NCI-H128 (cell line): ENCODE data around the gene ODAD3.
"Not testable (repeated sequence)": the region's sequence is repeated elsewhere in the genome, so short reads cannot be mapped to it uniquely, and the experiment has no call there.

ENCODE experiments used
- DNase-seq: peaks from one replicate; lab custom pipeline; 2025; ENCODE audit not compliant: unreplicated experiment; lab: John Stamatoyannopoulos, UW

The ODAD3 gene

GRCh38 chr19:11445141-11445540 is 10.2 kb upstream of the ODAD3 start:
- no peak for DNase-seq

DNA sequence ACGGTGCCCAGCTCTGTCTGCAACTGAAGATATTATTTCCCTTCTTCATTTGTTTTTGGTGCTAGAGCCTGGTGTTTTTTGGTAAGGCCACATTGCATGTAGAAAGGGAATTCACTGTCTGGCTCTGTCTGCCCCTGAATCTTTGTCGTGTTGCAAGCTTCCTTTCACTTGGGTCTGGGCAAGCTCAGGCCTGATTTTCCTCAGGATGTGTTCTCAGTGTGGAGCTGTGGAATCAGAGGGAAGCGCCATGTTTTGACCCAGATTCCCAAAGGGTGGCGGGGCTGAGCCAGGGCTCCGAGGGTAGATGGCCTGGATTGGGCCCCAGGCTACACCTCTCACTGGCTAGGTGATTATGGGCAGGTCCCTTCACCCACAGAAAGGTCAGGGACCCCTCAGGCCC is 9.1 kb upstream of the ODAD3 start:
- DNase-seq: no peak

DNA sequence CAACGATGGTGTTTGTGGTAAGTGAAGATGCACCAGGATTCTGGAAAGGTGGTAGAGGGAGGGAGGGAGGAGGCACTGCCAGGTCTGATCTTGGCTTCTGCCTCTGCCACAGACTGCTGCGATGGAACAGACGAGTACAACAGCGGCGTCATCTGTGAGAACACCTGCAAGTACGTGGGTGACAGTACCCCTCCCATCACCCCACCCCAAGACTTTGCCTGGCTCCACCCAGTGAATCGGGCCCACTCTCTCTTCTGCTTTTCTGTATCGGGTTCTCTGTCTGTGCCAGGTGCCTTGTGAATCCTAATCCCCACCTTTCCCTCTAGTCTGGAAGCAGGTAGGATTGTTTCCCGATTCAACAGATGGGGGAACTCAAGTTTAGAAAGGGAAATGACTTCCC is 3.0 kb upstream of the ODAD3 start:
- no peak for DNase-seq

GRCh38 chr19:11435833-11436313 is 952 bp upstream of the ODAD3 start:
- no peak for DNase-seq

DNA sequence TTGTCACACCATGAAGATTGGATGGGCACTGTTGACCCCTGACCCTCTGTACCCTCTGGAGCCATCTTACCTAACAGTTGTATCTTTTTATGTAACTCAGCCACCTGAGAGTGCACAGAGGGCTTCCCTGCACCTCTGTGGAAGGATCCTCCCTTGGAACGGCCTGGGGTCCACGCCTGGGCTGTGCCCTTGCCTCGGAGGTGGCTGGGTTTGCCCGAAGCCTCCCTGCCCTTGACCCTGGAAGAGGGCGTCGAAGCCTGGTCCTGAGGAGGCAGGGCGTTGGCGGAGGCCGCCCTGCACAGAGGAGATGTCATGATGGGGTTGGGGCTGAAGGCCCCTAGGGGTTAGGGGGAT is 241 bp downstream of the ODAD3 start:
- DNase-seq: no peak

DNA sequence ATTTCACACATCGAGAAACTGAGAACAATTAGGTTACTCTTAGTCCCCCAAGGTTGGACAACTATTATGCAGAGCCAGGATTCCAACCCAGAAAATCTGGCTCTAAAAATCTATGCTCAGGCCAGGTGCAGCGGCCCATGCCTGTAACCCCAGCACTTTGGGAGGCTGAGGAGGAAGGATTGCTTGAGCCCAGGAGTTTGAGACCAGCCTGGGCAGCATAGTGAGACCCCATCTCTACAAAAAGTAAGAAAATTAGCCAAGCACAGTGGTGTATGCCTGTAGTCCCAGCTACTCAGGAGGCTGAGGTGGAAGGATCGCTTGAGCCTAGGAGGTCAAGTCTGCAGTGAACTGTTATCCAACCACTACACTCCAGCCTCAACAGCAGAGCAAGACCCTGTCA is 1.4 kb downstream of the ODAD3 start:
- not testable (repeated sequence) for DNase-seq

DNA sequence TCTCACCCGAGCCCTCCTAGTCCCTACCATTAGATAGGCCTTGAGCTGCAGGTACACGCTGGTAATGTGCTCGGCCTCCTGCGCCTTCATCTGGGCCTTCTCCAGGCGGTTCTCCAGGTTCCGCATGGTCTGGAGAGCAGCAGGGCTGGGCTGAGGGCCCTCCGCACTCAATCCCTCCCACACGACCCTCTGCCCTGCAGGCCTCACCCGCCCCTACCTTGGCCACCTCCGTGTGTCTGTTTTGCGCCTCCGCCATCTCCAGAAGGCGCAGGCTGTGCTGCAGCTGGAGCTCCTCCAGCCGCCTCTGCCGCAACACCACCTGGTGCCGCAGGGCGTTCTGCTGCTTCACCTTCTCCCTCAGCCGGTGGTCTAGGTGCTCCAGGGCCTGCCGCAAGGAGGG is 8.3 kb downstream of the ODAD3 start:
- DNase-seq: no peak

- no peak for DNase-seq
Measured at GRCh38 chr19:11425719-11426457, 9.0 kb downstream of the ODAD3 start.

DNA sequence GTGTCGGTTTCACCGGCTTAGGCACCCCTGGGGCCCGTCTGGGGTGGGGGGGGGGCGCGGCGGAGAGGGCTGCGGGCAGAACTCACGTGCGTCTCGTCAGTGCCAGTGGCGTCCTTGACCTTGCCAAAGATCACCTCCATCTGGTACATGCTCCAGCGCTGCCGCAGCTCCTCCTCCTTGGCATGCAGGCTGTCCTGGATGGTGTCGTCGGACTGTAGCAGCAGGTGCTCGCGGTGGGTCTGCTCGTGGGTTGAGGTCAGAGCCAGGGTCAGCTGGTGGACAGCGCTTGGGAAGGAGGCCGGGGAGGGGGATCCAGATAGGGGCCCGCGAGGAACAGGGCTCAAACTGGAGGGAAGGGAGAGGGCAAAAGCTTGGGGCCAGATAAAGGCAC is 11.1 kb downstream of the ODAD3 start:
- DNase-seq: no peak

DNA sequence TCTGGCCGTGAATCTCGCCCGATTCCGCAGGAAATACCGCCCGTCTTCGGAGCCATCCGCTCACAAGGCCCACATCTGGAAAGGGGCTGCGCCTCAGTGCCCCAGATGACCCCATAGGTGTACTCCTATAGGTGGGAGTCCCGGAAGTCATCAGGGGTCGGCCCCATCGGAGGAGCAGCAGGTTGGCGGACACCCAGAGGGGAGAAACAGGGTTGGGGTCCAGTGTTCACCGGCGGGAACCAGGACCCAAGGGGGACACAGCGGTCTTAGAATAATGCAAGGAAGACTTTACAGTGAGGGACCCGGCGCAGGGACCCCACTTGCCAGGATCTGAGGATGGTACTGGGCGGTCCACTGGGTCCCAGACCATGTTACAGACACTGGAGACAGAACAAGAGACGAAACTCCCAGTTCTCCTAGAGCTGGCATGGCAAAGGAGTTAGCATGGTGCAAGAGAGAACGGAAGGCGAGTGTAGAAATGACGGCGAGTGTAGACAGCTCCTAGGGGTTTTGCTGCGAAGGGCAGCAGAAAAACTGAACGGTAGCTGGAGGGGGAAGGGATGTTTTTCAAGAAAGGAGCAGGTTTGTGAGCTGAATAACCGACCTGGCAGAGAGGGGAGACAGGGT is 11.6 kb downstream of the ODAD3 start:
- DNase-seq: no peak

DNA sequence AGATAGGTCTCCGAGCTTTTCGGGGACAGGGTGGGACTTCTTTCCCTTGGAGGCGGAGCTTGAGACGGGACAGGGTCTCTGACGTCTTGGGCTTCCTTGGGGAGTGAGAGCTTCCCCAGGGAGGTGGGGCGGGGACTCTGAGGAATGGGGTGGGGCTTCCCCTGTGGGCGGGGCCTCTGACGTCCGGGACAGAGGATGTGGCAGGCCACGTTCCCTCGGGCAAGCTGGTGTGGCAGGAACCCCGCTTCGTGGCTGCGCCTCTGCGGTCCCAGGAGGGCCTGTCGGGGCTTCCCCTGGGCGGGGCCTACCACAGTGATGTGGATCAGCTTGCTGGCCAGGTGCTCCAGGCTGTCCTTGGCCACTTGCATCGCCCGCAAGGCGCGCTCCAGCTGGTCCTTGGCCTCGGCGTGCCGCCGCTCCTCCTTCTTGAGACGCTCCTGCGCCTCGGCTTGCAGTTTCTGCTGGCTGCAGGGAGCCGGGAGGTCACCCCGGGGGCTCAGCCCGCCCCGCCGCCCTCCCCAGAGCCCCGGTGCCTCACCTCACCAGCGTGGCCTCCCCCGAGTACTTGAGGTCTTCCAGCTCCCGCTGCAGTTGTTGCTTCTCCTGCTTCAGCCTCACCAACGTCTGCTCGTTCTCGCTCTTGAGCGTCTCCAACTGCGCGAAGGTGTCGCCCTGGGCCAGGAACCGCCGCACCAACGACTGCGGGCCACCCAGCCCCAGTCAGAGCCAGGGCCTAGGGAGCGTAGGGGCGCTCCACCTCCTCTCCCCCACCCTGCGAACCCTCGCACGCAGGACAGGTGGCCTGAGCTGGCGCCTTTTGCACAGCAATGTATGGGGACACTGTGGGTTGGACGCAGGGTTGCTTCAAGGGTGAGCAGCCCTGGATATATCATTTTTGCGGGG is 12.5 kb downstream of the ODAD3 start:
- no peak for DNase-seq

DNA sequence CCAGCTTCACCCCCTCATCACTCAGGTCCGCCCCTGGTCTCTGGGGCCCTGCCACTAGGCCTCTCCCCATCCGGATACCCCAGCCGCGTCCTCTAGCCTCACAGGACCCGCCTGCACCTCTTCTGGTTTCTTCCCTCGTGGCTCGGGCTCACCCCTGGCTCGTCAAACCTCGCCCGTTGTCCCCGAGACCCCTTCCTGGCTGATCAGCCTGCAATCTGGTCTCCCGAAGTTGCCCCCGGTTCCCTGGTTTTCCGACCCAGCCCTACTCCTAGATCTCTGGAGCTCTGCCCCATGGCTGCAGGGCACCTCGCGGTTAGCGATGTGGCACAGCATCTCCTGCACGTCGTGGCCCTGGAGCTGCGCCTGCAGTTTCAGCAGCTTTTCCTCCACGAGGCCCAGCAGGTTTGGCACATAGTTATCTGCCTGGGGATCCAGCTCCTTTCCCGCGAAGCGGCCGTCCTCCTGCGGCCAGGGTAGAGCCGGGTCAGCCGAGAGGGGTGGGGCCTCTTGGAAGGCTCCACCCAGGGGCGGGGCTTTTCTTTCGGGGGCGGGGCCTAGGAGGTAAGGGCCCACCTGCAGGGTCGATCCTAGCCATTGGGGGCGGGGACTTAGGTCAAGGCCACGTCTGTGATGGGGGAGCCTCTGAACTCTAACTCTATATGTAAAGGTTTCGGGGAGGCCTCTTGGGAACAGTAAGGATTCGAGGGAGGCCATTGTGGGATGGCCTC is 13.4 kb downstream of the ODAD3 start:
- no peak for DNase-seq

GRCh38 chr19:11420429-11421370 is 14.2 kb downstream of the ODAD3 start:
- no peak for DNase-seq

DNA sequence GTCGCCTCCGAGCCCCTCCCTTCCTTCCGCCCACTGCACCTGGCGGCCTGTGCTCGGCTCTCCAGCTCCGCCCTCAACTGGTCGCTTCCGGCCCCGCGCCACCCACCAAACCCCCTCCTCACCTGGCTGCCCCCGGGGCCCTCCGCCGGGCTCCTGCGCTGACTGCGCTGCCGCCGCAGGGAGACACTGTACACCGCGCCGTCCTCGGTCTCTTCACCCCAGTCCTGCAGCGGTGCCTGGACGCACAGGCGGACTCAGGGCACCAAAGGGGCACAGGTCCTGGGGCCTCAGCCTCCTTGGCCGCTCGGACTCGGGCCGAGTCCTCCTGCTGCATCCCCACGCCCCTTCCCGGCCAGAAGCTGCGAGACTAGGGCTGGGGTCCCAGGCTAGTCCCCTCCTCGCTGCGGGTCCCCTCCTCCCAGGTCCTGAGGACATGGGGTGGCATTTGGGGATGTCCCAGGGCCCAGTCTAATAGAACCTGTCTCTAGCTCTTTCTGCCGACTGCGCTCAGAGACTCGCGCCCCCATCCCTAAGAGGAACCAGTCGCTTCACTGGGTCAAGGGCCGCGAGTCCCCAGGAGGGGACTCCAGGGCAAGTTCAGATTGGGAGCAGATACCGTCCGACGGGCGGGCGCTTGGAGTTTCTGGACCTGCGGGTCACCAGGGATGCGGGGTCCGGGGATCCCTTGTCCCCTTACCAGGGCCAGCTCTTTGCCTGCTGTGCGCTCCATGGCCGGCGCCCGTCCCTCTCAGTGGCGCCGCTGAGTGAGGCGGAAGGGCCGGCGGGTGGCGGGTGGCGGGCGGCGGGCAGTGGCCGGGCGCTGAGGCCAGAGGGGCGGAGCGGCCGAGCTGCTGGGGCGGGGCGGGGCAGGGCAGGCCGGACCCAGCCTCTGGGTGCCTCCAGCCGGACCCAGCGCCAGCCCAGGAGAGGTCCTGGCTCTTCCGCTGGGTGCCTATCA is 16.1 kb downstream of the ODAD3 start, which contains the start of gene RGL3:
RGL3 (minus strand) TSS at position 766 of the 958 bp plus-strand sequence; CDS start at position 730, 36 bp downstream.
- DNase-seq: peak; percentile 48

DNA sequence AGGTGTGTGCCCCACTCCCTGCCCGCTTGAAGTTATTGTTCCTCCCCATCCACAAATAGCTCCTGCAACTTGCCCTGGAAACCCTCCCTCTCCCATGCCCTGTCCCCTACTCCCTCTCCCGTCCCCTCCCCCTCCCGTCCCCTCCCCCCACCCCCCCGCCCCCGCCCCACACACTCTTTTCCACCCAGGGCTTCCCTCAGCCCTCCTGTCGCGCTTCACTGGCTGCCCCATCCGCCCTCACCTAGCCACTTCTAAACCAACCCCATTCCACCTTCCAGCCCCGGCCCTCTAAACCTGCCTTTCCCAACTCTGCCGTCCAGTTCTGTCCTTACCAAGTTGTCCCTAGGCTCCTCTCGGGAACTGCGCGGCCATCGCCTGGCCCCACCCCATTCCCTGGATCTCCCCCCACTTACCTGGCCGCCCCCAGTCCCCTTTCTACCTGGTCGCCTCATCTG is 16.8 kb downstream of the ODAD3 start:
- DNase-seq: no peak

- DNase-seq: no peak
Measured at GRCh38 chr19:11416346-11417052, 18.4 kb downstream of the ODAD3 start.

GRCh38 chr19:11414544-11414943 is 20.4 kb downstream of the ODAD3 start:
- no peak for DNase-seq

DNA sequence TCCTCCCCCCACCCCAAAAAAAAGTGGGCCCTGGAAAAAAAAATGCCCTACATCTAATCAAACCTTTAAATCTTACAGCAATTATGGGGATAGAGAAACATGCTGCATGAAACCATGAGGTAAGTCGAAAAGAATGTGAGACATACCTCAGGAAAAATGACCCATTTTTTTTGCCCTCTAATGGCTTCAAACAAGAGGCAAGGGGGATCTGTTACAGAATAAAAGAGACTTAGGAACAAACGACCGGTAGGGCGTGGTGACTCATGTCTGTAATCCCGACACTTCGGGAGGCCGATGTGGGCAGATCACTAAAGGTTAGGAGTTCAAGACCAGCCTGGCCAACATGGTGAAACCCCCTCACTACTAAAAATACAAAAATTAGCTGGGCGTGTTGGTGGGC is 24.2 kb downstream of the ODAD3 start:
- no peak for DNase-seq
